BJ (cell line): ENCODE results near the gene BBC3. TPM values are rescaled to one million over a fixed set of nuclear protein-coding genes. Genes with fewer than 3 reads are reported as not detected.

ENCODE experiments used
- CTCF ChIA-PET: fragments of 350-600 bp; formaldehyde crosslinking; extraction: SDS; loops from one replicate; lab custom pipeline; 2021; ENCODE audit warnings: antibody characterized with exemption, inconsistent platforms; lab: Yijun Ruan, JAX
- POLR2A ChIA-PET: fragments of 300-600 bp; sonication (Branson Sonifier 250); formaldehyde crosslinking; extraction: SDS; loops from one replicate; lab custom pipeline; 2021; ENCODE audit warnings: antibody characterized with exemption; lab: Charles Lee
- DNase-seq: peaks from one replicate; pipeline ENCODE4 v3.0.0-alpha.2; 2011; ENCODE audit warnings: low read depth
- H3K27me3 ChIP-seq: 2 replicates; pipeline ENCODE4 v1.6.0; 2011; ENCODE audit warnings: low read length; ENCODE audit not compliant: control insufficient read depth, insufficient read depth
- H3K36me3 ChIP-seq: 2 replicates; pipeline ENCODE4 v1.5.1; 2011; ENCODE audit warnings: low read length; ENCODE audit not compliant: control insufficient read depth, insufficient read depth
- H3K4me3 ChIP-seq: 2 replicates; pipeline ENCODE4 v1.5.1; 2011; ENCODE audit warnings: low read depth, mild to moderate bottlenecking, control low read depth, low read length
- polyA plus RNA-seq: library from polyadenylated mRNA; depleted of rRNA; stranded (reverse); fragments of >200 nt; gene quantifications from 2 replicates; pipeline ENCODE4 v1.2.3, GENCODE V29; 2011
- TF ChIP-seq, protein P1 (sequence below): IDR thresholded peaks from 2 replicates; pipeline ENCODE4 v1.5.1; 2011; ENCODE audit warnings: low read depth, mild to moderate bottlenecking, control low read depth, inconsistent platforms, low read length, moderate library complexity; ENCODE audit not compliant: insufficient read depth

BBC3 gene
- polyA plus RNA-seq, 1 experiment, result 5.2 TPM

DNA sequence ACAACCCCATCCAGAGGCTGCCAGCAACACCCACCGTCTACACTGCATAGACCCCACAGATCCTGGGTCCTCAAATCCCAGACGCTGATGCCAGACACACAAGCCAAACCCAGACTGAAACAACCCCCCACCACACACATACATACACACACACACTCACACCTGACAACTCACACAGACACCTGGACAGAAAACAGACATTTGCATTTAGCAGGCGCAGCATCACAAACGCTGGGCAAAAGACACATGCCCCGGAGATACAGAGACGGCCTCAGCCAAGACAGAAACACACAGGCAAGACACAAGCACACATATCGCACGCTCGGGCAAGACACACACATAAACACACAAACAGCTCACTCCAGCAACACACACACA lies 1.3 kb downstream of the BBC3 start:
- TF ChIP-seq, protein P1, sequence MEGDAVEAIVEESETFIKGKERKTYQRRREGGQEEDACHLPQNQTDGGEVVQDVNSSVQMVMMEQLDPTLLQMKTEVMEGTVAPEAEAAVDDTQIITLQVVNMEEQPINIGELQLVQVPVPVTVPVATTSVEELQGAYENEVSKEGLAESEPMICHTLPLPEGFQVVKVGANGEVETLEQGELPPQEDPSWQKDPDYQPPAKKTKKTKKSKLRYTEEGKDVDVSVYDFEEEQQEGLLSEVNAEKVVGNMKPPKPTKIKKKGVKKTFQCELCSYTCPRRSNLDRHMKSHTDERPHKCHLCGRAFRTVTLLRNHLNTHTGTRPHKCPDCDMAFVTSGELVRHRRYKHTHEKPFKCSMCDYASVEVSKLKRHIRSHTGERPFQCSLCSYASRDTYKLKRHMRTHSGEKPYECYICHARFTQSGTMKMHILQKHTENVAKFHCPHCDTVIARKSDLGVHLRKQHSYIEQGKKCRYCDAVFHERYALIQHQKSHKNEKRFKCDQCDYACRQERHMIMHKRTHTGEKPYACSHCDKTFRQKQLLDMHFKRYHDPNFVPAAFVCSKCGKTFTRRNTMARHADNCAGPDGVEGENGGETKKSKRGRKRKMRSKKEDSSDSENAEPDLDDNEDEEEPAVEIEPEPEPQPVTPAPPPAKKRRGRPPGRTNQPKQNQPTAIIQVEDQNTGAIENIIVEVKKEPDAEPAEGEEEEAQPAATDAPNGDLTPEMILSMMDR, result no peak
- no peaks in the 10 kb centered on the region for H3K27me3 ChIP-seq
- no peak for DNase-seq
- H3K4me3 ChIP-seq, result peak overlapping the region; percentile 77
- peaks cover 5% of the 10 kb centered on the region for H3K36me3 ChIP-seq
- ChIA-PET POLR2A (no interaction called here), CTCF (interaction anchor here (0.7 to 5.6 kb wide), 3 partner anchors 15 to 91 kb away, joined by 3 to 44 read pairs (median 4); no protein-coding TSS in a partner anchor)

DNA sequence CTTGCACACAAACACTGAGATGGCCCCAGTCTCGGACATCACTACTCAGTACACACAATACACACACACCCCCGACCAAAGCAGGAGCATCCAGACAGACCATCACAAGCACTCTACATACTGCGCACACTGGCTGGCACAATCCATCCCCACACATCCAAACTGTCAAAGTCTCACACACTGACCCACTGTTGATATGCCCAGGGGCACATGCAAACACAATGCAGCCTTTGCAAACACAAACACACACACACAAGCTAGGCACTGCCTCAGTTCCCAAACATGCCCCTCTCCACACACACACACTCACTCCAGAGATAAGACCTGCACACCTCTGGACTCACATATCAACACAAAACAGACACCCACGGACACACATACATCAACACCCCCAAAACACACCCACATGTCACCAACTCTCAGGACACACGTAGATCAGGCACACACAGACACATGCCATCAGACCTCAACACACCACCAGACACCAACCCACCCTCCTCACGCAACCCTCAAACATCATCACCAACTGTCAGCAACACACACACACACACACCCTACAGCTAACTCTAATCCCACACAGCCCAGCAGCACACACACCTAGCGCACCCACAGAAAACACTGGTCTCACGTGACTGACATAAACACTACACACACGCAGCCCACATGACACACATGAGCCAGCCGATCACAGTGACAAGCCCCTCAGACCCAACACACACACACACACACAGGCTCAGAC lies 1.9 kb downstream of the BBC3 start:
- Histone ChIP-seq H3K4me3 (peak overlapping the region; percentile 77), H3K36me3 (peaks cover 5% of the 10 kb centered on the region), H3K27me3 (no peaks in the 10 kb centered on the region)
- CTCF ChIA-PET, result interaction anchor here (0.6 to 5.6 kb wide), 5 partner anchors 15 to 432 kb away, joined by 3 to 44 read pairs (median 3); no protein-coding TSS in a partner anchor
- POLR2A ChIA-PET, result no interaction called here
- TF ChIP-seq, protein P1, result no peak
- DNase-seq, result no peak

- no peaks in the 10 kb centered on the region for H3K27me3 ChIP-seq
- TF ChIP-seq, protein P1, result no peak
- H3K36me3 ChIP-seq, result peaks cover 8% of the 10 kb centered on the region
- DNase-seq, result no peak
- H3K4me3 ChIP-seq, result peak overlapping the region; percentile 77
- ChIA-PET CTCF (interaction anchor here (0.7 to 7.1 kb wide), 6 partner anchors 16 to 431 kb away, joined by 3 to 51 read pairs (median 4); no protein-coding TSS in a partner anchor), POLR2A (no interaction called here)
Observed at GRCh38 chr19:47228168-47228936, 2.6 kb downstream of the BBC3 start.

- H3K36me3 ChIP-seq, result peaks cover 8% of the 10 kb centered on the region
- peak; percentile 70 for DNase-seq
- H3K27me3 ChIP-seq, result no peaks in the 10 kb centered on the region
- TF ChIP-seq, protein P1, result no peak
- peak overlapping the region; percentile 77 for H3K4me3 ChIP-seq
- POLR2A ChIA-PET, result interaction anchor here (0.6 to 1.2 kb wide), 2 partner anchors 16 to 180 kb away, joined by 9 to 21 read pairs; no protein-coding TSS in a partner anchor
- CTCF ChIA-PET, result interaction anchor here (0.7 to 7.1 kb wide), 5 partner anchors 16 to 77 kb away, joined by 3 to 51 read pairs (median 3); no protein-coding TSS in a partner anchor
Observed at GRCh38 chr19:47227352-47228167, 3.4 kb downstream of the BBC3 start.
